Stimulated activated CD4-positive, alpha-beta T cell treated with anti-CD3 and anti-CD28 coated beads, Interleukin-4, amount 100 ng/mL, for 1 hour (primary cell): ENCODE measurements around the gene KLF11.

Experiments
- DNase-seq: peaks from one replicate; pipeline ENCODE4 v3.0.0-alpha.2; 2020

KLF11 gene

DNA sequence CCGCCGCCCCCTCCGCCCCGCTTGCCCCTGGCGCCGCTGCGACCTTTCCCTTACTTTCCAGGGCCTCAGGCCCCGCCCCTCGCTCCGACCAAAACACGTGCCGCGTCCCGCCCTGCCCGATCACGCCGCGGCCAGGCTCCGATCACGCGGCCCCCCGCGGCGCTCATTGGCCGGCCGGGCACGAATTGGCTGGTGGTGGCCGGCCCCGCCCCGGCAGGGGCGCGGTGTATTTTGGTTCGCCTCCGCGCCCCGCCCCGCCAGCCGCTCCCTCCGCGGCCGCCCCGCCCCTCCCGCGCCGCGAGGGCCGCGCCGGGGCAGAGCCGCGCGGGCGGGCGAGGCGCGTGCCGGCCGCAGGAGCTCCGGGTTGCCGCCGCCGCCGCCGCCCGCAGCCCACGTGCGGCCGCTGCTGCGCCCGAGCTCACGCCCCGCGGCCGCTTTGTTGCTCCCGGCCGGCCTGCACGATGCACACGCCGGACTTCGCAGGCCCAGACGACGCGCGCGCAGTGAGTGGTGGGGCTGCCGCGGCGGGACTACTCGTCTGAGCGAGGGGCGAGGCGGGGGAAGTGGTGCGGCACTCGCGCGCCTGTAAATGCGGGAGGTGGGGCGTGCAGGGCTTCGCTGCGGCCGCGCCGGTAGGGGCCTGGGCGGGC lies at the start of gene KLF11:
Gene KLF11 (plus strand): TSS at position 295 of the 650 bp plus-strand sequence. CDS start 167 bp downstream, at position 462.
- peak; percentile 85 for DNase-seq

DNA sequence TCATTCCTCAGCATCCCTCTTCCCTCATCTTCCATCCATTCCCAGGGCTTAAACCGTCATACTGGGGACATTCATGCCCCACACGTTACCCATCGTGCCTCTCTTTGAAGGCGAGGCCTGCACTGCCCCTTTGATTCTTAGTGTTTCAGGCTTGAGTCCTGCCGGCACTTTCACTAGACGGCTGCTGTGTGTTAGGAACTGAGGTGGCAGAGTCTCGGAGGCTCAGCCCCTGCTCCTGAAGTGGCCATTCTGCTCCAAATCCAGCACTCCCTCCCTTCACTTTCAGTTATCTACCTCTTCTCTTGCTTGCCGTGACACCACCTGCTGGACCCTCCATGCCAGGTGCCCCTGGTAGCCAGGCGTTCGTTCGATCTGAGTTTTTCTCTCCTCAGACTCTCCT lies 48.9 kb upstream of the KLF11 start:
- DNase-seq = no peak

DNA sequence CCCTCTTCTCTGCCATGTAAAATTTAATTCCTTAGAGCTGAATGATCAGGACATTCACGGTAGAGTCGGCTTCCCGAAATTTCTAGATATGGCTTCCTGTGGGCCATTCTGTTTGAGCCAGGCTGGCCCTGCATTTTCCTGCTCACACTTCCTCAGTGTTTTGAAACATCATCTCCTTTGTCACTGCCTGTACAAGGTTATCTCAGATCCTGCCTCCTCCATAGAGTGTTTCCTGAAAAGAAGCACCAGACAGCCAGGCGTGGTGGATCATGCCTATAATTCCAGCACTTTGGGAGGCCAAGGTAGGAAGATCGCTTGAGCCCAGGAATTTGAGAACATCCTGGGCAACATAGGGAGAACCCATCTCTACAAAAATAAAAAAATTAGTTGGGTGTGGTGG lies 48.3 kb upstream of the KLF11 start:
- no peak for DNase-seq

DNA sequence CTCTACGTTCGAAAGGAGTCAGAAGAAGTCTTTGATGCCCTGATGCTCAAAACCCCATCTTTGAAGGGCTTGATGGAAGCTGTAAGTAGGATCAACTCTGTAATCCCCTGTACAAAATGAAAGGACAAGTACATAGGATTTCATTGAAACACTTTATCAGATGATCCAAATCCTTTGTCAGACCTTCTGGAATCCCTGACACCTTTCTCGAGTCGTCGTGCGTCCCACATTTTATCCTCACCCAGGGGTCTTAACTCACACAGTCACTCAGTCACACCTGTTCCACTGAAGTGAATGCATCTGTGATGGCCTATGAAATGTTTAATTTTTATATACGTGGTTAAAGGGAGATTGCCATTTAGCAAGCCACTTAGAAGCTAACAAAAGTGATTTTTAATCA lies 47.0 kb upstream of the KLF11 start:
- DNase-seq = no peak

DNA sequence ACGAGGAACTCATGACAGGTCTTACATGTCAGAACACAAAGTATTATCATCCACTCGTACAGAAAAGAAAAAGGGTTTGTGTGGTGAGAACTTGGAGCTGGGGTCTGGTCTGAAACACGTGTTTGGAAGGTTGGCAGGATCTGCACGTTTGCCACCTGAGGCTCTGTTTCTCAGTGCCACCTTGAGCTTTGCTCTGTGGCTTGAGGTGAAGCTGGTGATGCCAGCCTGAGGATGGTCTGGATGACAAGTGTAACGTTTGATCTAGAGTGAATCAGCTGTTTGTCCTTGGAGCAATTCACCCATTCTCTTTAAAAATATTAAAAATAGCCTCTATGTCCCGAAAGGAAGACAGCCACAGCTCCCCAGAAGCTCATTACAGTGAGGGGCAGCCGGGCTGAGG lies 45.4 kb upstream of the KLF11 start:
- no peak for DNase-seq

DNA sequence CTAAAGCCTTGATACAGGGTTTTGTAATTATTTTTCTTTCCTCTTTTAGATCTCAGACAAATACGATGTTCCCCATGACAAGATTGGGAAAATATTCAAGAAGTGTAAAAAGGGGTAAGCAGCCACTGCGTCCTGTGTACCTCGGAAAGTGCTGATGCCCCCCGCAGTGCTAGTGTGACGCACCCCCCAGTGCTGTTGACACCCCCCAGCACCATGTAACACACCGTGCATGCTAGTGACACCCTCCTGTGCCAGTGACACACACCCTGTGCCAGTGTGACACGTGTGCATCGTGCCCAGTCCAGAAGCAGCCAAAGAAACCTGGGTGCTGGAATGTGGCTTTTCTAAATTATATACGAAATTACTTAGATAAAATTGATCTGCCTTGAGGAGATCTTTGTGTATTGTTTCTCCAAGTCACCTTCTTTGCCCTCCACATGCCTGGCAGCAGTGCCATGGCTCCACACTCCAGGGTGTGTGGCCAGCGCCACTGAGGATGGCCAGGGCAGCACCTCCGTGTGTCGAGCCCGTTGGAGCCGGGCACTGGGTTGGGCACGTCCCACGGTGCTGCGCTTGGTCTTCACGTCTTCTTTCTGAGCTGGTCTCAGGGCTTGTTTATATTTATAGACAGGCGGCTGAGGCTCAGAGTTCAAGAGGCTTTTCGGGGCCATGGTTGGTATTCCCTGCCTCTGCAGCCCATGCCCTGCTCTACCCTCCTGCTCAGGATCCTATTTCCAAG lies 44.3 kb upstream of the KLF11 start:
- no peak for DNase-seq

DNA sequence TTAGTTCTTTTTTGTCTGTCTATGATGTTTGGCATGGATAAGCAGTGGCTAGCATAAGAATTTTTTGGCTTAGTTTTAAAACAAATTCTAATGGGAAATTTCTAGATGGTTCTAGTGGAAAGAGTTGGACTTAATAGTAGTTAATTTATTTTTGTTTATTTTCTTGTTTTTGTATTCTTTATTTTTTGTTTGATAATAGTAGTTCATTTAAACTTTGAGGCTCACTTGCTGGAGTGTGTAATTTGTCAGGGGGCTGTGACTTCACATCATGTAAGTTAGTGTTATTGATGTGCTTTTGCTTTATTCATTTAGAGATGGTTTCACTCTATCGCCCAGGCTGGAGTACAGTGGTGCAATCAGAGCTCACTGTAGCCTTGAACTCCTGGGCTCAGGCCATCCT lies 43.7 kb upstream of the KLF11 start:
- DNase-seq = no peak

DNA sequence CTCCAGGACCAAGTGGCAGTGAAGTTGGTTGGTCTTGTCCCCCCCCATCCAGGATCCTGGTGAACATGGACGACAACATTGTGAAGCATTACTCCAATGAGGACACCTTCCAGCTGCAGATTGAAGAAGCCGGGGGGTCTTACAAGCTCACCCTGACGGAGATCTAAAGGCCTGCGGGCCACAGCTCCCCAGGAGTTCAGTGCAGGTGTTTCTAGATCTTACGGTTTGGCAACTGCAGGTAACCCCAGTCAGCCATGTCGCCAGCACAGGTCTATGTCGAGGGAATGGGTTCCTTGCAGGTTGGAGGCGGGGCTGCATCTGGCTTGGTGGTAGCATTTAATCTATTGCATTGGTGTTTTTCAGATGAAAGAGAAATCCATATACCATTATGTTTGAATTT lies 42.8 kb upstream of the KLF11 start:
- DNase-seq = no peak

DNA sequence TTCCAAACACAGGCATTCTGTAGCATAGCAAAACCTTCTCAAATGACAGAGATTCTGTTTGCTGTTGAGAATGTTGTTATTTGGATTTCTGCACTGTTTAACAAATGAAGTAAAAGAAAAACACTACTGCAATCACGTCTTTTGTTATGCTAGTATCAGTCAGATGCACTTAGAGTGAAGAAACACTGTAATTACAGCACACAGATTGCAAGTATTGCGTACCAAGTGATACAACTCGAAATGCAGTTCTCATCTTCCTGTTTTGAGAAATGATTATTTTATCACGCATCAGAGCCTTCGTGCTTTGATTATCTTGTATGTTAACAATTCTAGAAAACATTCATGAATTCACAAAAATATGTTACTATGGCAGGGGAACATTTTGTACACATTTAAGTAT lies 41.8 kb upstream of the KLF11 start:
- no peak for DNase-seq

DNA sequence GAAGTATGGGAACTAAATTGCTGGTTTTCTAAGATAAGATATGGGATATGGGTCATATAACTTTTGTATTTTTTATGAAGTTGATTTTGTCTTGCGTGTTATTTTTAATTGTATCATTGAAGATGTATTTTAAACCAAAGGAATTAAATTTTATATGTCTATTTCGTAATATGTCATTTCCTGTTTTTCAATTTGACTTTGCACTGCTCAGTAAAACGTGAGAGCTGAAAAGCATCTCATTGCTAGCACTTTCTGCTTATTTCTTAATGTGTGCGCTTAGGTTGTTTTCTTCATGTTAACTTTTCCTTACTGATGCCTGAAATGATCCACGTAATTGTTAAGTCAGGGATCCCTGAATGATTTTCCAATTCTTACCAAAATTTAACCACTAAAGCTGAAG lies 41.2 kb upstream of the KLF11 start:
- no peak for DNase-seq

DNA sequence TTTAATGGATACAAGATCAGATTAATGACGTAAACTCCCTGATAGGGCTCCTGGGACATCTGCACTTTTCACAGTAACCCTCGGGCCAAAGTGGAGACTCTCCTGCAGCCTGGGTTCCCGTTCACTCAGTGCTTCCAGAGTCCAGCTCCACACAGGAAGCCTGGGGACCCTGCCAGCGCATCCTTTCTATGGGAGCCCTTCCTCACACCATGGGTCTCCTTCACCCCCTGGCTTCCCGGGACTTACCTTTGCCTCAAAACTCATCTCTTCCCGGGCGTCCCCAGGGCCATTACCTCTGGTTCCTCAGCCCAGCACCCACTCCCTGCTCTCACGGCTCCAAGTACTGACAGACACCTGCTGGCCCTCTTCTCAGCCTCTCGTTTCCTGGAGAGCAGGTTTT lies 40.7 kb upstream of the KLF11 start:
- DNase-seq = no peak

DNA sequence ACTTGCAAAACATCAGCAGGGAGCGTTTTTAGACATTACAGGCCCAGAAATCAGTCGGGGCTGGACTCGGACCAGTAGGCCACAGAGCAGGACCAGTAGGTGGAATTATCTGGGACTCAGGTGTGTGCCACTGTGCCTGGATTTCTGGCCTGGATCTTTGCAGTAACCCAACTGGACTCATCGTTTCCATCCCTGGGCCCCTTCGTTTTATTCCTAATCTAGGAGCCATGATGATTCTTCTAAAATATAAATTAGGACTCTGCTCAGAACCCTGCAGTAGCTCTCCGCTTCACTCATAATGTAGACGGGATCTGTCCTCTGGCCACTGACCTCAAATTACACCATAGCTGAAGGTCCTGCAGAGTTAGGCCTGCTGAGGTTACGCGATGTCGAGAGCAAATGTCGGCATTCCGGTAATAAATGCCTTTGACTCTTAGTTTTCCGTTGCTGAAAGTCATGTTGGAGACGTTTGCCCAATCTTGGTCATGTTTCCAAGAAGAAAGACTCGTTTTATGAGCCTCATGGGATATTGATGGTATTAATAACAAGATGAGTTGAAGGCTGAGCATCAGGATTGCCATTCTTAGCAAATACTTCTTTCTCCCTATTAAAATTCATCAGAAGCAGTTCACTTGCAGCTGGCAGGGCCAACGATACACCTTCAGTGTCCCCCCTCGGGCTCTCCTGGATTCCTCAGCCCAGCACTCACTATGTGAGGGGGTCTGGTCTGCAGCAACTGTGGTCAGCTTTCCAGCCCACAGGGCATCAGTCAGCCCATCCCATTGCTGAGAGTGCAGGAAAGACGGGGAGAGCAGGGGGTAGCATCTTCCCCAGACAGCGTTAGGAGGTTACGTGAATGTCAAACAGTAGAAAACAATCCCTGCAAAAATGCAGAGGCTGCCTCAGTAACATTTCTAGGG lies 39.9 kb upstream of the KLF11 start:
- no peak for DNase-seq

DNA sequence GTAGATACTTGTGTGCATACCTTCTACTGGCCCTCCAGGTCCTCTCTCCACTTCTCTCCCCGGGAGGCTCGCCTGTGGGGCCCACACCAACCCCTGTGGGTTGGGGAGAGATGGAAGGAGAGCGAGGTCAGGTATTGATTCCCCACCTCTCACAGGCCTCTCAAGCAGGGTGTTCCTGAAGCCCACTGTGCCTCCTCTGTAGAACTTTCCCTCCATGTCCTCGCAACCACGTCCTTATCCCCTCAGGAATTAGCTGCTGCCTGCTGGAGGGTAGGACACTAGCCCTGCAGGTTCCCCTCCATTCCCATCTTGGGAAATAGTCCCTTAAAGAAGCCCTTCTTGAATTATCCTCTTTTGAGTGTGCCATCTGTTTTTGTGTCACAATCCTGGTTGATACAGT lies 38.9 kb upstream of the KLF11 start:
- DNase-seq = no peak

DNA sequence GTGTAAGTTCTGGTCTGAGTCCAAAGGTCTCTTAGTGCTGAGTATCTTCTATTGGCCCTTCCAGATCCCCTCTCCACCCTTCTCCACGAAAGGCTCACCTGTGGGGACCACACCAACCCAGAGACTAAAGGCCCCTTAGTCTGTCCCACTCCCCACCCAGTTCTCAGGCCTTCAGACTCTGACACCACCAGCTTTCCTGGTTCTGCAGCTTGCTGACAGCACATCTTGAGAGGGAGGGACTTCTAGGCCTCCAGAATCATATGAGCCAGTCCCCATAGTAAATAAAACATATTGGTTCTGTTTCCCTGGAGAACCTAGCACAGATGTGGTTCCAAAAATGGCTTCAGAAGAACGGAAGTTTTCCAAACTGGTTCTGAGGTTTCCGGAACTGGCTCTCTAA lies 38.5 kb upstream of the KLF11 start:
- no peak for DNase-seq

DNA sequence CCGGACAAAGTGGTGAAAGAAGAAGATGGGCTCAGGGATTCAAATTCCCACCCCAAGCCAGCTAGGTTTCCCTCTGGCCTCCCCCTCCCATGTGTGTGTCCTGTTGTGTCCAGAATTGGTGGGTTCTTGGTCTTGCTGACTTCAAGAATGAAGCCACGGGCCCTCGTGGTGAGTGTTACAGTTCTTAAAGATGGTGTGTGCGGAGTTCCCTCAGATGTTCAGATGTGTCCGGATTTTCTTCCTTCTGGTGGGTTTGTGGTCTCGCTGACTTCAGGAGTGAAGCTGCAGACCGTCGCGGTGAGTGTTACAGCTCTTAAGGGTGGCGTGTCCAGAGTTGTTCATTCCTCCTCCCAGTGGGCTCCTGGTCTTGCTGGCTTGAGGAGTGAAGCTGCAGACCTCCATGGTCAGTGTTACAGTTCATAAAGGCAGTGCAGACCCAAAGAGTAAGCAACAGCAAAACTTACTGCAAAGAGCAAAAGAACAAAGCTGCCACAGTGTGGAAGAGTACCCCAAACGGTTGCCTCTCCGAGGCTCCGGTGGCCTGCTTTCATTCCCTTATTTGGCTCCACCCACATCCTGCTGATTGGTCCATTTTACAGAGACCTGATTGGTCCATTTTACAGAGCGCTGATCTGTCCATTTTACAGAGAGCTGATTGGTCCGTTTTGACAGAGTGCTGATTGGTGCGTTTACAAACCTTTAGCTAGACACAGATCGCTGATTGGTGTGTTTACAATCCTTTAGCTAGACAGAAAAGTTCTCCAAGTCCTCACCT lies 37.7 kb upstream of the KLF11 start:
- DNase-seq = no peak

DNA sequence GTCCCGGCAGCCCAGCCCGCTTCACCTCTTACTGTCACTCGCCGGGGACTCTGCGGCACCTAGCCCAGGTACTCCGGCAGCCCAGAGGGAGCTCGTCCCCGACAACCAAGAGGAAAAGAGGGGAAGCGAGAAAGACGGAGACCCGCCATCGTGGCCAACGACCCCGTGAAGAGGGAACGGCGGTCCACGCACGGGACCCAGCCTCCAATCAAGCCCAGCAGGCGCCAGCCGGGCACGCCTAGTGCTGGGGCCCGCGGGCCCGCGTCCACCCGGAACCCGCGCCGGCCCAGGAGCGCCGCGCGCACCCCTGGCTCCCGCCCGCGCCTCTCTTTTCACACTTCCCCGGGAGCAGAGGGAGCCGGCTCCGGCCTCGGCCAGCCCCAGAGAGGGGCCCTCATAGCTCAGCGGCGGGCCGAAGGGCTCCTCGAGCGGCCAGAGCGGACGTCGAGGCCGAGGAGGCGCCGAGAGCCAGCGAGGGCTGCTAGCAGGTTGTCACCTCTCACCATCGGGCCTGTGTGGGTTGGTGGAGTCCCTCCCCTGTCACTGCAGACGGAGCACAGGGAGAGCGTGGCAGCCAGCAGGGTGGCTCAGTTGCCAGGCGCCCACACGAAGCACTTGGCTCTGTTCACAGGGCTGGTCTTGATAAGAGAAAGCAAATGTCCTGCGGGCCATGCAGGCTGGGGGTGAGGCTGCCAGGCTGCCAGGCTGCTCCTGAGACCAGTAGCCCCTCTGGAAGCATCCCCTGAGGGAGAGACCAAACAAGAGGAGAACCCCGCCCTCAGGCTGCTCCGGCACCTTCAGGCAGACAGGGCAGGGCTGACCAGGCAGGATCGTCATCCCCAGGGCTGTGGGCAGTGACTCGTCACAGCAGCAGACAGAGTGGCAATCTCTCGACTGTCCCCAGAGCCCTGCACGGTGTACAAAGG lies 36.9 kb upstream of the KLF11 start:
- DNase-seq = no peak

DNA sequence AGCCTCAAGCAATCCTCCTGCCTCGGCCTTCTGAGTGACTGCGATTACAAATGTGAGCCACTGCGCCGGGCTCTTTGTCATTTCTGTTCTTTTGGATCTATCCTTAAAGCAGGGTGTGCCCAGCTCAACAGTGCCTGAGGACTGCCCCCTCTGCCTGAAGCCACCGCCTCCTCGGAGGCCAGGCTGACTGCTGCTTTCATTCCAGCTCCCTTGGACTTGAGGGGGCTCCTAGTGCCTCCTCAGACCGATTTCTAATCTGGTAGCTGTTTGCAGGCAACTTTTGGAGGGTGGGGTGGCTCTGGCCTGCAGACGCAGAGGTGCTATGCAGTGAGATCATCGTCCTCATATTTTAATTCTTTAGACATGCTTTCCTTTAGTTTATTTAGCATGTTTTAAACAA lies 35.9 kb upstream of the KLF11 start:
- no peak for DNase-seq

DNA sequence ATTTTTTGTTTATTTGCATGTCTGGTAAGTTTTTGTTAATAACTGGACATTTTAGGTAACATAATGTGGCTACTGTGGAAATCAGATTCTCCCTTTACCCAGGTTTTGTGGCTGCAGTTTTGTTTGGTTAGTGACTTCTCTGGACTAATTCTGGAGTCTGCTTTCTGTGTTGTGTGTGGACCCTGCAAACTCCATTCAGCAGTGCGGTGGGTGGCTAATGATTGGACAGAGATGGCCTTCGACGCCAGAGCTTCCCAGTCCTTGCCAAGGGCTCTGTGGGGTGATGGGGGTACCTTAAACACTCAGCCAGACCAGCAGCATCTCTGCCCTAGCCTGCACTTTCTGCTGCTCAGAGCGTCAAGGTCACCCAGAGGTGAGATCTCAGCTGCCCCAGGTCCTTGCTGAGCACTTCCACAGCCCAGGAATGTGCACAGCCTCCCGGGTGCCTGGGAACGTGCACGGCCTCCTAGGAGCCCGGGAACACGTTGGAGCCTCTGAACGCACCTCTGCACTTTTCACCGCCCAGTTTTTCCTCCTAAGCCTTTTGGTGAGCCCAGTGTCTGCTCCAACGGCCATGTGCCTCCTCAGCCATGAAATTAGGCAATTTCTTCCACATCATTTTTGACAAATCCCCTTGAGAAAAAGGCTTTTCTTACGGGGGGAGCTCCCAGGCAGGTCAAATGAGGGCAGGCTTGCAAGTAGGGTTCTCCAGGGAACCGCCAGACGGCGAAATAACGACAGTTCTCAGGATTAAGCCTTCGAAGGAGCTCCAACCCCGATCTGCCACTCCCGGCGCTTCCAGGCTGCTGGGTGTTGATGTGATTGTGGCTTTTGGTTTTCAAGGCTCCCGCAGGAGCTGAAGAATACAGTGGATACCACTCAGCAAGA lies 35.2 kb upstream of the KLF11 start:
- no peak for DNase-seq

DNA sequence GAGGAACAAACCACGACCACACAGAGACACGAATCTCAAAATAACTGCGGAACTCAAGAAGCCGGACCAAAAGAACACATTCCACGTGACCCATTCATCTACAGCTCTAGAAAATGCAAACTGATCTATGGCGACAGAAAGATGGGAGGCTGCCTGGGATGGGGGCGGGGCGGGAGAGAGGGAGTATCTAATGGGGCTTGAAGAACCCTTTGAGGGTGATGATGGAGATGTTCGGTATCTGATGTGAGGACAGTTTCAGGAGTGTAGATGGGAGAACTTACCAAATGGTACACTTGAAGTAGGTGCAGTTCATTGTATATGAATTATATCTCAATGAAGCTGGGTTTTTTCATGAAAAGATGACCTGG lies 34.6 kb upstream of the KLF11 start:
- DNase-seq = no peak

DNA sequence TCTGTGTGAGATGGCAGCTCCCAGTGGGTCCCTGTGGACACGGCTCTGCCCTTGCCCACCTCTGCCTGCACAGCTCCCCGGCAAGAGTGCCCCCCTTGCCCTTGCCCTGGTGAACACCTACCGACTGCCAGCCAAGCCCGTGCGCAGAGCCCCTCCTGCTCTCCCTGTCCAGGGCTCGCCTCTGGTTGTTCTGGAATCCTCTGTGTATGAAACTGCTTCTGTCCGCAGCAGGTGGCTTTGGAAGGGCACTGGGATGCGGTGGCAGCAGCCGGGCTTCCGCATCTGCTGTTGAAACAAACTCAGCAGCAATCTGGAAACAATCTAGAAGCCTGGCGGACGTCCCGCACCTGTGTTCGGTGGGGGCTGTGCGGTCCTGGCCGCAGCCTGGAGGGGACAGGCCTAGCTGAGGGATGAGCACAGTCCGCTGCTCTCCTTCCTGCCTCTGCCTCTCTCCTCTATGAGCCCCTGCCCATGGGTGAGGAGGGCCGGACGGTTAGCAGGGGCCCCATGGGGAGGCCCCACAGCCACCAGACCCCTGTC lies 34.0 kb upstream of the KLF11 start:
- no peak for DNase-seq
